ENCODE results near the gene PRKAR2B.

The PRKAR2B gene

DNA sequence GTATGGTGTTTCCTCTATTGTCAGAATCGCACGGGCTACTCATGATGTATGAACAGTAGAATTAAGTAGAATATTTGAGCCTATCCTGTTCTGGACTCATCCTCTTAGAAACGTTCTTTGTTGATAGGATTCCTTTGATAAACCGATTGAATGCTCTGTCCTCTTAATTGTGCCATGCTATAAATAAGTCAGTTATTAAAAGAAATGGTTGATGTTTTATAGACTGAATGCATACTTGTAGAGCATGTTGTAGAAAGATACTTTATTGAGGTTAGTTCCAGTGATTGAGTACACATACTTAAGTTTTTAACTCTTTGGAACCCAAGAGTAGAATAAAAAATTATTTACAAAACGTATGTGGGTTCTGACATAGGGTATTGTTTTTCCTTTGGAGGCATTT lies 69.4 kb downstream of the PRKAR2B start:
- Histone ChIP-seq H2AFZ (ENCODE audit: insufficient read depth, low read length, poor library complexity) (no peak overlapping the region), H2BK5ac (ENCODE audit: low read depth, low read length, poor library complexity) (no peak overlapping the region), H3K4me2 (ENCODE audit: low read length) (no peak overlapping the region), H3K9me3 (ENCODE audit: insufficient read depth, low read depth, low read length) (no peaks in the 10 kb centered on the region), H3K27ac (ENCODE audit: low read depth, low read length) (no peak overlapping the region), H3K23ac (ENCODE audit: low read length) (no peak overlapping the region), H3K79me2 (ENCODE audit: control insufficient read depth, insufficient read depth, low read length, poor library complexity) (no peaks in the 10 kb centered on the region), H4K91ac (ENCODE audit: low read depth, low read length) (no peak overlapping the region), H3K18ac (ENCODE audit: low read length) (no peak overlapping the region), H3K4me3 (ENCODE audit: low read depth, low read length) (no peak overlapping the region), H3K9ac (ENCODE audit: low read length) (no peak overlapping the region), H3K79me1 (ENCODE audit: low read length) (no peaks in the 10 kb centered on the region), H2BK120ac (ENCODE audit: insufficient read depth, low read length, poor library complexity) (no peak overlapping the region), H3K27me3 (ENCODE audit: insufficient read depth, low read length) (no peaks in the 10 kb centered on the region), H3K4ac (ENCODE audit: low read depth, low read length) (no peak overlapping the region), H3K36me3 (ENCODE audit: control insufficient read depth in 1 of 2, insufficient read depth in 2 of 2, low read length in 2 of 2) (no peaks in the 10 kb centered on the region), H3K14ac (ENCODE audit: low read length) (no peak overlapping the region), H3K4me1 (ENCODE audit: control insufficient read depth in 1 of 2, insufficient read depth in 2 of 2, low read length in 2 of 2) (peaks cover 0 to 2% of the 10 kb centered on the region in 2 experiments), H2AK5ac (ENCODE audit: low read length) (no peak overlapping the region), H4K8ac (ENCODE audit: low read depth, low read length) (no peak overlapping the region), H4K12ac (ENCODE audit: low read depth, low read length) (no peak overlapping the region), H2BK12ac (ENCODE audit: low read length) (no peak overlapping the region)
- DNase-seq = no peak
- no CpG with 5 or more reads among the region's 5 CpGs for WGBS (ENCODE audit: extremely low coverage, insufficient coverage, insufficient read length)

DNA sequence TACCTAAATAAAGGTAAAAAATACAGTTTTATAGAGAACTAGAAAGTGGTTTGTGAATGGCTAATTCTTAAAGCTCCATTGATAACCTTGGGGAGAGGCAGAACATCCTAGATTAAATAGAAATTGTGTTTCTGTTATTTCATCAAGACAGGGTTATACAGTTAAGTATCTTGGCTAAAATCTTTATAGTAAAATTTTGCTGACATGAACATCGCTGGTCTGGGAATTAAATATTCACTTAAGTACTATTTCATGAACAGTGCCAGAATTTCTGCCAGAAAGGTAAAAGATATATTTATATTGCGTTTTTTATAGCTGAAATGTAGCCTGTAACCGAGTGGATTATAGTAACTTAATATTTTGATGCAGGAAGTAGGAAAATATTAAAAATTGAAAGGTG lies 70.6 kb downstream of the PRKAR2B start:
- no peak overlapping the region for H2BK5ac ChIP-seq (ENCODE audit: low read depth, low read length, poor library complexity)
- H3K4ac ChIP-seq (ENCODE audit: low read depth, low read length) = no peak overlapping the region
- H3K4me3 ChIP-seq (ENCODE audit: low read depth, low read length) = no peak overlapping the region
- H4K91ac ChIP-seq (ENCODE audit: low read depth, low read length) = no peak overlapping the region
- H2BK120ac ChIP-seq (ENCODE audit: insufficient read depth, low read length, poor library complexity) = no peak overlapping the region
- no peak overlapping the region for H4K12ac ChIP-seq (ENCODE audit: low read depth, low read length)
- no peaks in the 10 kb centered on the region for H3K79me1 ChIP-seq (ENCODE audit: low read length)
- no peak overlapping the region for H3K4me2 ChIP-seq (ENCODE audit: low read length)
- no peak overlapping the region for H3K14ac ChIP-seq (ENCODE audit: low read length)
- no peak overlapping the region for H3K27ac ChIP-seq (ENCODE audit: low read depth, low read length)
- H3K4me1 ChIP-seq (ENCODE audit: control insufficient read depth in 1 of 2, insufficient read depth in 2 of 2, low read length in 2 of 2) = peaks cover 0 to 5% of the 10 kb centered on the region in 2 experiments
- no peak overlapping the region for H2AK5ac ChIP-seq (ENCODE audit: low read length)
- H2BK12ac ChIP-seq (ENCODE audit: low read length) = no peak overlapping the region
- H3K9me3 ChIP-seq (ENCODE audit: insufficient read depth, low read depth, low read length) = no peaks in the 10 kb centered on the region
- no peak for DNase-seq
- no peak overlapping the region for H3K18ac ChIP-seq (ENCODE audit: low read length)
- no peaks in the 10 kb centered on the region for H3K36me3 ChIP-seq (ENCODE audit: control insufficient read depth in 1 of 2, insufficient read depth in 2 of 2, low read length in 2 of 2)
- H4K8ac ChIP-seq (ENCODE audit: low read depth, low read length) = no peak overlapping the region
- 100% methylated on average over 1 of the region's 3 CpGs for WGBS (ENCODE audit: extremely low coverage, insufficient coverage, insufficient read length)
- no peak overlapping the region for H3K23ac ChIP-seq (ENCODE audit: low read length)
- H3K9ac ChIP-seq (ENCODE audit: low read length) = no peak overlapping the region
- no peaks in the 10 kb centered on the region for H3K79me2 ChIP-seq (ENCODE audit: control insufficient read depth, insufficient read depth, low read length, poor library complexity)
- H3K27me3 ChIP-seq (ENCODE audit: insufficient read depth, low read length) = no peaks in the 10 kb centered on the region
- H2AFZ ChIP-seq (ENCODE audit: insufficient read depth, low read length, poor library complexity) = no peak overlapping the region

DNA sequence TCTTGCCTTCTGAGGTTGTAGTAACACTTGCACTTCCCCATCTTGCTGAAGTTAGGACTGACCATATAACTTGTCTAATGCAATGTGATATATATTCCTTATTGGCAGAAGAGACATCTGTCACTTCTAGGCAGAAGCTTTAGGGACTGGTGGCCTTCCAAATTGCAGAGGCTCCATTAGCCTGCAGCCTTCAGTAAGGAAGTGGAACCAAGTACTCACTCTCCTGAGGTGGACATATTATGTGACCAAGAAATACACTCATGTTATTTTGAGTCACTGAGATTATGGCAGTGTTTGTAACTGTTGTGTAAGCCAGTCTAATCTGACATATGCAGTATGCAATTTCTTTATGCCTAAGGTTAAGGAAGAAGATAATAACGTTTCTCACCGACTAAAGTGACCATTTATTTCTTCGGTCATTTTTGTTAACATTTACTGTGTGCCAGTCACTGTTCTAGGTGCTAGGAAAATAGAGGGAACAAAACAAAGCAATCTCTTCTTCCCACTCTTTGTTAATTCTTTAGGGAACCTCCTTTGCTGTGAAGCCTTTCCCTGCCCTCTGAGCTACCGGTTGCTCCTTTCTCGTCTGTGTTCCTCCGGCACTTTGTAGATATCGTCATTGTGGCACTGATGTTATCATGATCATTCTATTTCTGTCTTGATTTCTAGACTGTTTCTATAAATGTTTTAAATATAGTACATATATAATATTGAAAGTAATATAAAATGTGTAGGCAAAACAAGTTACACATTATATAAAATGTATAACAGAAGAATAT lies 71.4 kb downstream of the PRKAR2B start:
- H3K4ac ChIP-seq (ENCODE audit: low read depth, low read length) = no peak overlapping the region
- DNase-seq = peak in 1 of 2 donors; percentile 39

DNA sequence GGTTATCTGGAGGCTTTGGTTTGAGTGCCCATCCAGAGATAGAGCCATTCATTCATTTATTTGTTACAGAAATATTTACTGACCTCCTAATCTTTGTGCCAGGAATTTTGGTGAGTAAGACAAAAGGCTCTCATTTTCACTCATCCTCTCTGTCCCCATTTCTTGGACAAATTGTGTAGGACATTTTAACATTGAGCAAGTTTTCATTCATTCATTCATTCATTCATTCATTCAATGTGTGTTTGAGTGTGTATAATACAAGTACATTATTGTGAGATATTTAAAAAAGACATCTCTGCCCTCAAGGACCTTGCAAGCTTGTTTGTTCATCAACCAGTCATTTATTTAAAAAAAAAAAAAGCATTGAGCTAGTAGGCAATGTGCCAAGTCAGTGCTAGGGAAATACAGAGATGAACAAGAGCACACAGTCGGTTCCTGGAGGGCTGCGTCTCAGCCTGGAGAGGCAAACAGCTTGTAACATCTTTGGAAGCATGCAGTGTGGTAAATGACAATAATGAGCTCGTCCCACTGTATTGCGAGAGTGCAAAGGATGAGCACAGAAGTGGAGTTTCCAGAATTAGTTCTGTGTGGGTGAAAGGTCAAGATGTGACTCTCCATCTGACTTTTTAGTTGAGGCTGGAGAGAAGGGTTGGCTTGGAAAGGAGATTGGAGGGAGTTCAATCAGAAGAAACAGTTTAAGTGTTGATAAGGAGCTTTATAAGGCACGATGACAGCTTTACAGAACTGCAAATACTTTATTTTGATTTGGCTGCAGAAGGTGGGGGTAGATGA lies 73.8 kb downstream of the PRKAR2B start:
- H3K27me3 ChIP-seq (ENCODE audit: insufficient read depth, low read length) = no peaks in the 10 kb centered on the region
- H2AK5ac ChIP-seq (ENCODE audit: low read length) = no peak overlapping the region
- H3K4me3 ChIP-seq (ENCODE audit: low read depth, low read length) = no peak overlapping the region
- H4K8ac ChIP-seq (ENCODE audit: low read depth, low read length) = no peak overlapping the region
- H2BK12ac ChIP-seq (ENCODE audit: low read length) = no peak overlapping the region
- no peak overlapping the region for H3K4ac ChIP-seq (ENCODE audit: low read depth, low read length)
- H3K4me1 ChIP-seq (ENCODE audit: control insufficient read depth in 1 of 2, insufficient read depth in 2 of 2, low read length in 2 of 2) = peaks cover 0 to 5% of the 10 kb centered on the region in 2 experiments
- H4K91ac ChIP-seq (ENCODE audit: low read depth, low read length) = no peak overlapping the region
- H4K12ac ChIP-seq (ENCODE audit: low read depth, low read length) = no peak overlapping the region
- H2AFZ ChIP-seq (ENCODE audit: insufficient read depth, low read length, poor library complexity) = no peak overlapping the region
- no peak overlapping the region for H3K18ac ChIP-seq (ENCODE audit: low read length)
- H3K9me3 ChIP-seq (ENCODE audit: insufficient read depth, low read depth, low read length) = no peaks in the 10 kb centered on the region
- no CpG with 5 or more reads among the region's 5 CpGs for WGBS (ENCODE audit: extremely low coverage, insufficient coverage, insufficient read length)
- H3K27ac ChIP-seq (ENCODE audit: low read depth, low read length) = no peak overlapping the region
- H3K14ac ChIP-seq (ENCODE audit: low read length) = no peak overlapping the region
- no peak overlapping the region for H3K9ac ChIP-seq (ENCODE audit: low read length)
- DNase-seq = peak in 1 of 2 donors; percentile 20
- H3K23ac ChIP-seq (ENCODE audit: low read length) = no peak overlapping the region
- H3K4me2 ChIP-seq (ENCODE audit: low read length) = no peak overlapping the region
- H2BK120ac ChIP-seq (ENCODE audit: insufficient read depth, low read length, poor library complexity) = no peak overlapping the region
- H3K79me1 ChIP-seq (ENCODE audit: low read length) = no peaks in the 10 kb centered on the region
- no peaks in the 10 kb centered on the region for H3K79me2 ChIP-seq (ENCODE audit: control insufficient read depth, insufficient read depth, low read length, poor library complexity)
- H2BK5ac ChIP-seq (ENCODE audit: low read depth, low read length, poor library complexity) = no peak overlapping the region
- H3K36me3 ChIP-seq (ENCODE audit: control insufficient read depth in 1 of 2, insufficient read depth in 2 of 2, low read length in 2 of 2) = no peaks in the 10 kb centered on the region

More for the DNA sequence above, 71.4 kb downstream of the PRKAR2B start:
- Histone ChIP-seq H4K12ac (ENCODE audit: low read depth, low read length) (no peak overlapping the region), H3K9me3 (ENCODE audit: insufficient read depth, low read depth, low read length) (no peaks in the 10 kb centered on the region), H3K79me1 (ENCODE audit: low read length) (no peaks in the 10 kb centered on the region), H3K23ac (ENCODE audit: low read length) (no peak overlapping the region), H2BK5ac (ENCODE audit: low read depth, low read length, poor library complexity) (no peak overlapping the region), H3K4me3 (ENCODE audit: low read depth, low read length) (no peak overlapping the region), H4K91ac (ENCODE audit: low read depth, low read length) (no peak overlapping the region), H3K27me3 (ENCODE audit: insufficient read depth, low read length) (no peaks in the 10 kb centered on the region), H3K36me3 (ENCODE audit: control insufficient read depth in 1 of 2, insufficient read depth in 2 of 2, low read length in 2 of 2) (no peaks in the 10 kb centered on the region), H3K18ac (ENCODE audit: low read length) (no peak overlapping the region), H3K4me2 (ENCODE audit: low read length) (no peak overlapping the region), H3K79me2 (ENCODE audit: control insufficient read depth, insufficient read depth, low read length, poor library complexity) (no peaks in the 10 kb centered on the region), H3K9ac (ENCODE audit: low read length) (no peak overlapping the region), H3K4me1 (ENCODE audit: control insufficient read depth in 1 of 2, insufficient read depth in 2 of 2, low read length in 2 of 2) (peaks cover 0 to 5% of the 10 kb centered on the region in 2 experiments), H2AK5ac (ENCODE audit: low read length) (no peak overlapping the region), H3K27ac (ENCODE audit: low read depth, low read length) (no peak overlapping the region), H4K8ac (ENCODE audit: low read depth, low read length) (no peak overlapping the region), H2BK120ac (ENCODE audit: insufficient read depth, low read length, poor library complexity) (no peak overlapping the region), H2BK12ac (ENCODE audit: low read length) (no peak overlapping the region), H3K14ac (ENCODE audit: low read length) (no peak overlapping the region), H2AFZ (ENCODE audit: insufficient read depth, low read length, poor library complexity) (no peak overlapping the region)
- no CpG with 5 or more reads among the region's 7 CpGs for WGBS (ENCODE audit: extremely low coverage, insufficient coverage, insufficient read length)
